Keratinocyte (primary cell): ENCODE data around the gene SEC11A. TPM values are rescaled to one million over a fixed set of nuclear protein-coding genes. Genes with fewer than 3 reads are reported as not detected.

Experiments
- DNase-seq: peaks from one replicate; pipeline ENCODE4 v3.0.0-alpha.2; 2011; ENCODE audit warnings: low read depth, missing footprints, low spot score
- FAIRE-seq: peaks from 2 replicates; lab custom pipeline; 2011; peaks lifted over from hg19 to GRCh38; lab: Jason Lieb, UNC
- H2AFZ ChIP-seq: 2 replicates; pipeline ENCODE4 v1.6.0; 2012; ENCODE audit warnings: low read length, control low read depth, inconsistent platforms; ENCODE audit not compliant: control insufficient read depth
- H3K27ac ChIP-seq: 2 replicates; pipeline ENCODE4 v1.5.1; 2011; ENCODE audit warnings: low read length; ENCODE audit not compliant: control insufficient read depth, insufficient read depth
- H3K27me3 ChIP-seq: 3 replicates; pipeline ENCODE4 v1.6.0; 2011; ENCODE audit warnings: low read length; ENCODE audit not compliant: control insufficient read depth, insufficient read depth; ENCODE audit errors: extremely low read depth
- H3K36me3 ChIP-seq, 2 experiments: 2 replicates in 1 of 2; 3 replicates in 1 of 2; pipeline ENCODE4 v1.5.1; 2011; ENCODE audit warnings: low read length in 2 of 2, mild to moderate bottlenecking in 1 of 2; ENCODE audit not compliant: control insufficient read depth in 2 of 2, insufficient read depth in 2 of 2; ENCODE audit errors: extremely low read depth in 1 of 2
- H3K4me1 ChIP-seq: 3 replicates; pipeline ENCODE4 v1.5.1; 2011; ENCODE audit warnings: low read length; ENCODE audit not compliant: control insufficient read depth, insufficient read depth; ENCODE audit errors: extremely low read depth
- H3K4me2 ChIP-seq: 3 replicates; pipeline ENCODE4 v1.6.0; 2011; ENCODE audit warnings: low read depth, low read length; ENCODE audit not compliant: control insufficient read depth, insufficient read depth; ENCODE audit errors: extremely low read depth
- H3K4me3 ChIP-seq, 3 experiments: fragments of 200-600 bp in 1 of 3; sonication (generic) in 1 of 3; 2 replicates in 2 of 3; 3 replicates in 1 of 3; pipeline ENCODE4 v1.5.1; 2011 to 2016; ENCODE audit warnings: low read length in 3 of 3, mild to moderate bottlenecking in 3 of 3, control low read depth in 2 of 3, inconsistent platforms in 1 of 3, low read depth in 1 of 3, mixed read lengths in 1 of 3, mixed run types in 1 of 3, moderate library complexity in 1 of 3; ENCODE audit not compliant: control insufficient read depth in 2 of 3, insufficient read depth in 2 of 3; ENCODE audit errors: extremely low read depth in 1 of 3
- H3K79me2 ChIP-seq: 2 replicates; pipeline ENCODE4 v1.6.0; 2012; ENCODE audit warnings: low read length; ENCODE audit not compliant: control insufficient read depth, insufficient read depth
- H3K9ac ChIP-seq: 3 replicates; pipeline ENCODE4 v1.6.0; 2011; ENCODE audit warnings: low read length; ENCODE audit not compliant: control insufficient read depth, insufficient read depth; ENCODE audit errors: extremely low read depth
- H3K9me1 ChIP-seq: 3 replicates; pipeline ENCODE4 v1.6.0; 2011; ENCODE audit warnings: low read length; ENCODE audit not compliant: control insufficient read depth, insufficient read depth; ENCODE audit errors: extremely low read depth
- H3K9me3 ChIP-seq: 2 replicates; pipeline ENCODE4 v1.5.1; 2012; ENCODE audit warnings: low read depth, low read length; ENCODE audit not compliant: control insufficient read depth
- H4K20me1 ChIP-seq: 3 replicates; pipeline ENCODE4 v1.6.0; 2011; ENCODE audit warnings: low read length; ENCODE audit not compliant: control insufficient read depth, insufficient read depth; ENCODE audit errors: extremely low read depth
- CTCF ChIP-seq, 3 experiments: IDR thresholded peaks in 1 of 3; conservative IDR thresholded peaks in 1 of 3; optimal IDR thresholded peaks in 1 of 3; 2 replicates in 2 of 3; 3 replicates in 1 of 3; pipeline versions ENCODE3 to v1.5.1; 2011; ENCODE audit warnings: low read length in 3 of 3, mild to moderate bottlenecking in 3 of 3, moderate library complexity in 2 of 3, control low read depth in 1 of 3, inconsistent platforms in 1 of 3; ENCODE audit not compliant: insufficient read depth in 2 of 3; ENCODE audit errors: extremely low read depth in 1 of 3
- EZH2 ChIP-seq: IDR thresholded peaks from one replicate; pipeline ENCODE4 v1.6.1; 2012; ENCODE audit warnings: inconsistent platforms, mild to moderate bottlenecking, low read length, moderate library complexity
- dilution Hi-C: fragments of 300-500 bp; cut with MboI; formaldehyde crosslinking; loops from one replicate; pipeline ENCODE4 v1.7.0; 2020; ENCODE audit warnings: low sequenced_read_pairs; ENCODE audit not compliant: extremely low pct_ligation_motif_present
- polyA plus RNA-seq, 5 experiments: library from polyadenylated mRNA; depleted of rRNA in 3 of 5; stranded (reverse) in 3 of 5; stranded (forward) in 1 of 5; unstranded in 1 of 5; fragments of >200 nt; gene quantifications; 1 replicate in 1 of 5; 2 replicates in 3 of 5; 3 replicates in 1 of 5; pipeline versions ENCODE4 v1.2.1 to v1.2.3, GENCODE V29; 2011 to 2012; ENCODE audit warnings: missing spikeins in 2 of 5, low read depth in 1 of 5, low replicate concordance in 1 of 5

The SEC11A gene
- polyA plus RNA-seq, 1 donor (not counting 4 experiments of a cell fraction or from before 2014, with no cell fraction given), result 195 TPM

- dilution Hi-C loops, result no loop called here
- no peak overlapping the region for H2AFZ ChIP-seq
- no peak overlapping the region for H3K4me3 ChIP-seq
- no peak overlapping the region for H3K9ac ChIP-seq
- H3K36me3 ChIP-seq, result no peaks in the 10 kb centered on the region
- H3K9me3 ChIP-seq, result no peaks in the 10 kb centered on the region
- TF ChIP-seq EZH2 (no peak), CTCF (optimal IDR thresholded peaks at IDR 0.05 in 1 of 3, IDR thresholded peaks at IDR 0.05 in 1 of 3, conservative IDR thresholded peaks at IDR 0.05 in 1 of 3; ENCODE audit: extremely low read depth in 1 of 3, insufficient read depth in 2 of 3, low read length in 3 of 3) (no peak)
- H3K4me2 ChIP-seq, result no peak overlapping the region
- no peaks in the 10 kb centered on the region for H4K20me1 ChIP-seq
- H3K27ac ChIP-seq, result no peak overlapping the region
- no peaks in the 10 kb centered on the region for H3K9me1 ChIP-seq
- DNase-seq, result no peak
- FAIRE-seq, result no peak
- no peaks in the 10 kb centered on the region for H3K27me3 ChIP-seq
- peaks cover 8% of the 10 kb centered on the region for H3K79me2 ChIP-seq
- peaks cover 18% of the 10 kb centered on the region for H3K4me1 ChIP-seq
These were observed 86.9 kb downstream of the SEC11A start for GRCh38 chr15:84629033-84629432.

- dilution Hi-C loops, result no loop called here
- H3K9ac ChIP-seq, result no peak overlapping the region
These were observed 90.8 kb downstream of the SEC11A start for GRCh38 chr15:84625123-84625522.

More at GRCh38 chr15:84625123-84625522, 90.8 kb downstream of the SEC11A start:
- Histone ChIP-seq H3K79me2 (no peaks in the 10 kb centered on the region), H3K36me3 (peaks cover 7 to 9% of the 10 kb centered on the region in 2 experiments), H3K27ac (no peak overlapping the region), H3K27me3 (no peaks in the 10 kb centered on the region), H3K9me3 (peaks cover 20% of the 10 kb centered on the region), H3K4me1 (no peaks in the 10 kb centered on the region), H3K9me1 (no peaks in the 10 kb centered on the region), H4K20me1 (no peaks in the 10 kb centered on the region), H3K4me3 (no peak overlapping the region), H3K4me2 (no peak overlapping the region), H2AFZ (no peak overlapping the region)
- FAIRE-seq (no peak), DNase-seq (no peak)
- no peak for TF ChIP-seq CTCF (optimal IDR thresholded peaks at IDR 0.05 in 1 of 3, IDR thresholded peaks at IDR 0.05 in 1 of 3, conservative IDR thresholded peaks at IDR 0.05 in 1 of 3; ENCODE audit: extremely low read depth in 1 of 3, insufficient read depth in 2 of 3, low read length in 3 of 3)
- no peak for TF ChIP-seq EZH2
